Measurements from ENCODE around the gene TMEM170A.

DNA sequence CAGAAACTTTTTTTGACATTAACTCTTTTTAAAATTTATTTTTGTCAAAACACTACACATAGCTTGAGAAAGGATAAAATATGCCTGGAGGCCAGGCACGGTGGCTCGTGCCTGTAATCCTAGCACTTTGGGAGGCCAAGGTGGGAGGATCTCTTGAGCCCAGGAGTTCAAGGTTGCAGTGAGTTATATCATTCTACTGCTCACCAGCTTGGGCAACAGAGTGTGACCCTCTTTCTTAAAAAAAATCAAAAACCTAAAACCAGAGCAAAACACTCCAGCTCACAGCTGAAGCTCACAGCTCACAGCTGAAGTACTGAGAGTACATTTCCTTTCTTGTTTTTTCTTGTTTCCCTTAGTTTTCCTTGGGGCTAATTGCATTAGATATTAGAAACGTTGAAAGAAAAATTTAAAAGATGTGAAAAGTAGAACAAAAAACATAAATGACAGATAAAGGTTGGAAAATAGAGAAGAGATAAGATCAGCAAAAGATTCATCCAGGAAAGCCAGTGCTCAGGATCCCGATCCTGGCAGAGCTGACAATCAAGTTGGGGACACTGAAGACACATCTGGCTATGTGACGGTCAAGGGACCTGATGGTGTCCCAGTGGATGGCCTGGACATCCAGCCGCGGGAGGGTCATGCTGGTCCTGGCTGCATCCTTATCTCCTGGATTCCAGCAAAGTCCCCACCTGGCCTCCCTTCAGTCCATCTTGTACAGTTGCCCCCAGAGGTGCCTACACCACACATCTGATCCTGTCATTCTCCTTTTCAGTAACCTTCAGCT lies 20.9 kb upstream of the TMEM170A start:
- no peak for TF ChIP-seq POLR2AphosphoS5 (IDR thresholded peaks at IDR 0.05; ENCODE audit: low read depth, low read length)
- no peak for TF ChIP-seq SIN3A (IDR thresholded peaks at IDR 0.05; ENCODE audit: borderline replicate concordance, insufficient read depth, low read length)
- TF ChIP-seq, protein P1, sequence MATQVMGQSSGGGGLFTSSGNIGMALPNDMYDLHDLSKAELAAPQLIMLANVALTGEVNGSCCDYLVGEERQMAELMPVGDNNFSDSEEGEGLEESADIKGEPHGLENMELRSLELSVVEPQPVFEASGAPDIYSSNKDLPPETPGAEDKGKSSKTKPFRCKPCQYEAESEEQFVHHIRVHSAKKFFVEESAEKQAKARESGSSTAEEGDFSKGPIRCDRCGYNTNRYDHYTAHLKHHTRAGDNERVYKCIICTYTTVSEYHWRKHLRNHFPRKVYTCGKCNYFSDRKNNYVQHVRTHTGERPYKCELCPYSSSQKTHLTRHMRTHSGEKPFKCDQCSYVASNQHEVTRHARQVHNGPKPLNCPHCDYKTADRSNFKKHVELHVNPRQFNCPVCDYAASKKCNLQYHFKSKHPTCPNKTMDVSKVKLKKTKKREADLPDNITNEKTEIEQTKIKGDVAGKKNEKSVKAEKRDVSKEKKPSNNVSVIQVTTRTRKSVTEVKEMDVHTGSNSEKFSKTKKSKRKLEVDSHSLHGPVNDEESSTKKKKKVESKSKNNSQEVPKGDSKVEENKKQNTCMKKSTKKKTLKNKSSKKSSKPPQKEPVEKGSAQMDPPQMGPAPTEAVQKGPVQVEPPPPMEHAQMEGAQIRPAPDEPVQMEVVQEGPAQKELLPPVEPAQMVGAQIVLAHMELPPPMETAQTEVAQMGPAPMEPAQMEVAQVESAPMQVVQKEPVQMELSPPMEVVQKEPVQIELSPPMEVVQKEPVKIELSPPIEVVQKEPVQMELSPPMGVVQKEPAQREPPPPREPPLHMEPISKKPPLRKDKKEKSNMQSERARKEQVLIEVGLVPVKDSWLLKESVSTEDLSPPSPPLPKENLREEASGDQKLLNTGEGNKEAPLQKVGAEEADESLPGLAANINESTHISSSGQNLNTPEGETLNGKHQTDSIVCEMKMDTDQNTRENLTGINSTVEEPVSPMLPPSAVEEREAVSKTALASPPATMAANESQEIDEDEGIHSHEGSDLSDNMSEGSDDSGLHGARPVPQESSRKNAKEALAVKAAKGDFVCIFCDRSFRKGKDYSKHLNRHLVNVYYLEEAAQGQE (IDR thresholded peaks at IDR 0.05; ENCODE audit: insufficient read depth in 1 of 2, low read depth in 2 of 2, low read length in 2 of 2), result no peak
- no peak for TF ChIP-seq FOXP2 (optimal IDR thresholded peaks at IDR 0.05; ENCODE audit: borderline replicate concordance, extremely low read depth, extremely low read length, insufficient read depth)
- no peak for TF ChIP-seq TAF1 (IDR thresholded peaks at IDR 0.05; ENCODE audit: borderline replicate concordance, insufficient read depth, low read length)

All from PFSK-1 (cell line).